K562 (cell line): Measurements from ENCODE around the gene SERPINA6. TPM values are rescaled to one million over a fixed set of nuclear protein-coding genes. Genes with fewer than 3 reads are reported as not detected.

ENCODE experiments used
- CHD7 ChIP-seq: fragments of 200-600 bp; sonication (generic); IDR thresholded peaks from one replicate; pipeline ENCODE4 v1.6.1; 2012; ENCODE audit warnings: mild to moderate bottlenecking, low read depth, low read length, inconsistent platforms
- FOXM1 ChIP-seq, 2 experiments: fragments of 450-650 bp in 1 of 2; sonication (generic) in 1 of 2; formaldehyde crosslinking in 1 of 2; IDR thresholded peaks; 2 replicates each; pipeline versions ENCODE4 v1.6.1 to v1.9.0; 2017 to 2022; ENCODE audit warnings: low read depth in 2 of 2, mild to moderate bottlenecking in 2 of 2, missing genetic modification reagents in 1 of 2, moderate library complexity in 1 of 2
- MCM3 ChIP-seq: fragments of 450-650 bp; IDR thresholded peaks from 2 replicates; pipeline ENCODE4 v1.6.1; 2016
- NR4A1 ChIP-seq, 2 experiments: fragments of 250-450 bp in 1 of 2; fragments of 450-650 bp in 1 of 2; sonication (Bioruptor Pico) in 1 of 2; IDR thresholded peaks; 2 replicates each; pipeline versions ENCODE4 v1.4.0 to v1.6.1; 2016 to 2020; ENCODE audit warnings: mild to moderate bottlenecking in 2 of 2, missing compliant biosample characterization in 1 of 2, missing genetic modification characterization in 1 of 2, moderate library complexity in 1 of 2
- RBBP5 ChIP-seq: fragments of 200-600 bp; sonication (generic); IDR thresholded peaks from 2 replicates; pipeline ENCODE4 v1.6.1; 2012; ENCODE audit warnings: borderline replicate concordance, mild to moderate bottlenecking, low read length, control low read depth, inconsistent platforms; ENCODE audit not compliant: insufficient read depth, poor library complexity, severe bottlenecking
- ZBTB33 ChIP-seq: sonication (generic); formaldehyde crosslinking; IDR thresholded peaks from 2 replicates; pipeline ENCODE4 v1.8.1; 2023; ENCODE audit warnings: mild to moderate bottlenecking, missing genetic modification reagents
- polyA plus RNA-seq, 8 experiments: library from polyadenylated mRNA; depleted of rRNA in 4 of 8; stranded (reverse) in 5 of 8; unstranded in 3 of 8; fragments of >200 nt; fragmentation: Nextera tagmentation in 2 of 8; fragmentation: Illumina TruSeq in 1 of 8; extraction: Ambion mirVana in 2 of 8; extraction: Trizol in 1 of 8; gene quantifications; 2 replicates each; pipeline versions ENCODE4 v1.2.1 to v1.2.3, GENCODE V29; 2011 to 2014; ENCODE audit warnings: inconsistent platforms in 1 of 8, missing spikeins in 1 of 8
- total RNA-seq, 7 experiments: library from RNA; depleted of rRNA in 6 of 7; stranded (reverse); fragments of >200 nt in 6 of 7; fragmentation: Illumina TruSeq in 2 of 7; extraction: Trizol in 2 of 7; gene quantifications; 2 replicates each; pipeline versions ENCODE4 v1.2.1 to v1.2.3, GENCODE V29; 2011 to 2021; ENCODE audit warnings: low replicate concordance in 1 of 7
- TF ChIP-seq, protein P1 (sequence below): fragments of 450-650 bp; IDR thresholded peaks from 2 replicates; pipeline ENCODE4 v1.6.1; 2016; ENCODE audit warnings: missing biosample characterization, missing genetic modification characterization

The SERPINA6 gene
- total and polyA plus RNA-seq, 9 of the 15 experiments (the other 6 are each of a cell fraction or from before 2014, with no cell fraction given), result not detected

GRCh38 chr14:94278731-94279130 is 44.4 kb downstream of the SERPINA6 start (continued):
- no peak for TF ChIP-seq CHD7
- no peak for TF ChIP-seq NR4A1 (CRISPR knock-in tag; IDR thresholded peaks at IDR 0.05)
- TF ChIP-seq NR4A1 (tag; IDR thresholded peaks at IDR 0.05), result no peak
- TF ChIP-seq, protein P1, sequence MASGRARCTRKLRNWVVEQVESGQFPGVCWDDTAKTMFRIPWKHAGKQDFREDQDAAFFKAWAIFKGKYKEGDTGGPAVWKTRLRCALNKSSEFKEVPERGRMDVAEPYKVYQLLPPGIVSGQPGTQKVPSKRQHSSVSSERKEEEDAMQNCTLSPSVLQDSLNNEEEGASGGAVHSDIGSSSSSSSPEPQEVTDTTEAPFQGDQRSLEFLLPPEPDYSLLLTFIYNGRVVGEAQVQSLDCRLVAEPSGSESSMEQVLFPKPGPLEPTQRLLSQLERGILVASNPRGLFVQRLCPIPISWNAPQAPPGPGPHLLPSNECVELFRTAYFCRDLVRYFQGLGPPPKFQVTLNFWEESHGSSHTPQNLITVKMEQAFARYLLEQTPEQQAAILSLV, result no peak
- TF ChIP-seq FOXM1 (IDR thresholded peaks at IDR 0.05; ENCODE audit: low read depth), result no peak
- TF ChIP-seq FOXM1 (CRISPR knock-in tag; IDR thresholded peaks at IDR 0.05; ENCODE audit: low read depth), result no peak
- no peak for TF ChIP-seq MCM3
- no peak for TF ChIP-seq ZBTB33 (CRISPR knock-in tag)
- TF ChIP-seq RBBP5, result no peak
